Measurements from ENCODE around the gene TCHP. TPM values are rescaled to one million over a fixed set of nuclear protein-coding genes. Genes with fewer than 3 reads are reported as not detected.

TCHP gene
- total RNA-seq, 1 experiment from 2014 or later, result 13.3 TPM

DNA sequence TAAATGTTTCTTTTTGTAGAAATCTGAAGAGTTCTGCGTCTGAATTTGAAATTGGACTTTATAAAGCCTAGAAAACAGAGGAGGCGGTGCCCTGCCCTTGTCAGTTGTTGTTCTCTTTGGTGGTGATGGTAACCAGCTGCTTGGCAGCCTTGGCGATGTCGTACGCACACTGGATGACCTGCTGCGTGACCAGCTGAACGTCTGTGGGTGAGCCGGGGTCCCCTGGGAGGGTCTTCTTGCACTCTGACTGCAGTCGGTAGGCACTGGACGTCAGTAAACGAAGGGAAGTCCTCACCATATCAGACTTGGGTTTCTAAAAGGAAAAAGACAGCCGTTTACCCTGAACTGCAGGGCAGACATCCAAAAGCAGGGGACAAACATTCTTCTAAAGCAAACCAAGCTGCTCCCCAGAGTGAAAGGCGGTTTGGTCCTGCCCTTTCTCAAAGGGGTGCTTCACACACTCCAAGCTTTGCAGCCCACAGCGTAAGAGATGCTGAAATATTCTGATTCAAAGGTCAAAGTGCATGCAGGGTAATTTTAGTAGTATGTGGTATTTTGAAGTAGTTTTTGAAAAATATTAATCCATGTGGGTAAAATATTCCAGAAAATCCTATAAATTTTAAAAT lies 32.9 kb downstream of the TCHP start:
- Mint-ChIP-seq H3K4me1 (peaks cover 0 to 4% of the 10 kb centered on the region in 2 experiments; a peak in 3 of 4 replicates), H3K36me3 (ENCODE audit: insufficient read depth in 1 of 3, low read depth in 3 of 3) (peaks cover 7 to 51% (median 25%) of the 10 kb centered on the region in 3 experiments; a peak in 5 of 7 replicates), H3K27ac (no peak overlapping the region), H3K4me3 (no peak overlapping the region), H3K27me3 (ENCODE audit: low read depth) (no peaks in the 10 kb centered on the region), H3K9me3 (no peaks in the 10 kb centered on the region)
- no peaks in the 10 kb centered on the region for H3K23me2 ChIP-seq (ENCODE audit: insufficient read length, low read depth, low read length, poor library complexity, severe bottlenecking)
- no peak overlapping the region for H2AFZ ChIP-seq (ENCODE audit: low read length)
- WGBS (ENCODE audit: extremely low coverage, insufficient read length, low lambda C conversion rate), result no CpG with 5 or more reads among the region's 14 CpGs
- H2BK20ac ChIP-seq (ENCODE audit: low read depth, low read length, poor library complexity, severe bottlenecking), result no peak overlapping the region
- no peak overlapping the region for H3K4ac ChIP-seq (ENCODE audit: low read depth, low read length)
- H4K5ac ChIP-seq (ENCODE audit: insufficient read length, low read depth, low read length), result no peak overlapping the region
- no peak overlapping the region for H3K56ac ChIP-seq (ENCODE audit: insufficient read length, low read depth, low read length)
- no peak overlapping the region for H3K9ac ChIP-seq (ENCODE audit: extremely low read depth, insufficient read length, low read length)
- no peak overlapping the region for H3K4me2 ChIP-seq (ENCODE audit: insufficient read depth, insufficient read length, low read length)
- H3K18ac ChIP-seq (ENCODE audit: insufficient read length, low read depth, low read length), result no peak overlapping the region
- H4K91ac ChIP-seq (ENCODE audit: insufficient read length, low read depth, low read length), result no peak overlapping the region
- no peak overlapping the region for H3K27ac ChIP-seq (ENCODE audit: insufficient read length, low read depth, low read length)
- no peaks in the 10 kb centered on the region for H3K79me2 ChIP-seq (ENCODE audit: insufficient read depth, low read length)
- H2BK5ac ChIP-seq (ENCODE audit: insufficient read length, low read length), result no peak overlapping the region
- no peaks in the 10 kb centered on the region for H3K79me1 ChIP-seq (ENCODE audit: insufficient read depth, low read depth, low read length, poor library complexity, severe bottlenecking)
- H3K27me3 ChIP-seq (ENCODE audit: insufficient read depth, low read length), result no peaks in the 10 kb centered on the region
- no peaks in the 10 kb centered on the region for H4K20me1 ChIP-seq (ENCODE audit: control insufficient read depth, insufficient read depth, insufficient read length)
- DNase-seq, result no peak
- H3T11ph ChIP-seq (ENCODE audit: low read length), result no peak overlapping the region
- TF ChIP-seq, protein P1, sequence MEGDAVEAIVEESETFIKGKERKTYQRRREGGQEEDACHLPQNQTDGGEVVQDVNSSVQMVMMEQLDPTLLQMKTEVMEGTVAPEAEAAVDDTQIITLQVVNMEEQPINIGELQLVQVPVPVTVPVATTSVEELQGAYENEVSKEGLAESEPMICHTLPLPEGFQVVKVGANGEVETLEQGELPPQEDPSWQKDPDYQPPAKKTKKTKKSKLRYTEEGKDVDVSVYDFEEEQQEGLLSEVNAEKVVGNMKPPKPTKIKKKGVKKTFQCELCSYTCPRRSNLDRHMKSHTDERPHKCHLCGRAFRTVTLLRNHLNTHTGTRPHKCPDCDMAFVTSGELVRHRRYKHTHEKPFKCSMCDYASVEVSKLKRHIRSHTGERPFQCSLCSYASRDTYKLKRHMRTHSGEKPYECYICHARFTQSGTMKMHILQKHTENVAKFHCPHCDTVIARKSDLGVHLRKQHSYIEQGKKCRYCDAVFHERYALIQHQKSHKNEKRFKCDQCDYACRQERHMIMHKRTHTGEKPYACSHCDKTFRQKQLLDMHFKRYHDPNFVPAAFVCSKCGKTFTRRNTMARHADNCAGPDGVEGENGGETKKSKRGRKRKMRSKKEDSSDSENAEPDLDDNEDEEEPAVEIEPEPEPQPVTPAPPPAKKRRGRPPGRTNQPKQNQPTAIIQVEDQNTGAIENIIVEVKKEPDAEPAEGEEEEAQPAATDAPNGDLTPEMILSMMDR (conservative IDR thresholded peaks at IDR 0.05), result no peak
- no peak overlapping the region for H3K14ac ChIP-seq (ENCODE audit: insufficient read depth, low read length)
- H2BK120ac ChIP-seq (ENCODE audit: low read depth, low read length, poor library complexity, severe bottlenecking), result no peak overlapping the region
- H4K8ac ChIP-seq (replicated peaks; ENCODE audit: insufficient read length, low read depth, low read length), result no peak overlapping the region
- H2BK12ac ChIP-seq (ENCODE audit: insufficient read length, low read depth, low read length), result no peak overlapping the region
- H3K9me3 ChIP-seq (ENCODE audit: control insufficient read depth, low read depth, low read length), result no peaks in the 10 kb centered on the region
- no peak overlapping the region for H2AK5ac ChIP-seq (ENCODE audit: insufficient read length, low read length)
- no peaks in the 10 kb centered on the region for H3K4me1 ChIP-seq (ENCODE audit: insufficient read depth, low read length)
- H3K23ac ChIP-seq (ENCODE audit: insufficient read length, low read depth, low read length), result no peak overlapping the region
- no peak overlapping the region for H2BK15ac ChIP-seq (ENCODE audit: low read depth, low read length)

All from H9 (cell line).